Measurements from ENCODE around the gene CUEDC1. TPM values are rescaled to one million over a fixed set of nuclear protein-coding genes. Genes with fewer than 3 reads are reported as not detected.

Gene CUEDC1
- total and polyA plus RNA-seq, 2 of the 13 experiments (the other 11 are each of a cell fraction or from before 2014, with no cell fraction given): 7.4 to 12.9 TPM

- TF ChIP-seq SP2 (CRISPR knock-in tag; IDR thresholded peaks at IDR 0.05) (no peak), PAF1 (CRISPR knock-in tag; IDR thresholded peaks at IDR 0.05) (no peak), ZNF18 (CRISPR knock-in tag; IDR thresholded peaks at IDR 0.05; ENCODE audit: insufficient replicate concordance) (no peak), HMGXB3 (CRISPR knock-in tag; IDR thresholded peaks at IDR 0.05; ENCODE audit: borderline replicate concordance) (peak; percentile 74; the same call in 1 of the 2 replicates), ZBTB39 (CRISPR knock-in tag; IDR thresholded peaks at IDR 0.05) (no peak), FOXM1 (CRISPR knock-in tag; IDR thresholded peaks at IDR 0.05) (no peak), DNMT3B (CRISPR knock-in tag; conservative IDR thresholded peaks at IDR 0.05) (no peak), ZNF337 (CRISPR knock-in tag; IDR thresholded peaks at IDR 0.05; ENCODE audit: borderline replicate concordance, low read depth) (peak; percentile 18; the same call in 1 of the 2 replicates), RARA (CRISPR knock-in tag; IDR thresholded peaks at IDR 0.05) (peak; percentile 94), DMAP1 (CRISPR knock-in tag; IDR thresholded peaks at IDR 0.05) (no peak), ZNF850 (CRISPR knock-in tag; conservative IDR thresholded peaks at IDR 0.05) (no peak), ZNF749 (CRISPR knock-in tag; IDR thresholded peaks at IDR 0.05; ENCODE audit: borderline replicate concordance) (no peak; the same call in 1 of the 2 replicates), DNMT1 (CRISPR knock-in tag; IDR thresholded peaks at IDR 0.05) (0 out of 2 replicates have a peak, but pooled peaks have one; percentile 61), ZNF530 (CRISPR knock-in tag; IDR thresholded peaks at IDR 0.05; ENCODE audit: low read depth) (no peak), SCMH1 (CRISPR knock-in tag; IDR thresholded peaks at IDR 0.05; ENCODE audit: borderline replicate concordance) (no peak), THAP9 (CRISPR knock-in tag; IDR thresholded peaks at IDR 0.05; ENCODE audit: borderline replicate concordance) (no peak)
Measured at GRCh38 chr17:57938061-57938502, 17.1 kb downstream of the CUEDC1 start (continued).

All from HepG2 (cell line).